HepG2 (cell line): ENCODE measurements around the gene PHF8. TPM values are rescaled to one million over a fixed set of nuclear protein-coding genes. Genes with fewer than 3 reads are reported as not detected.

Source experiments
- ATAC-seq: fragments of 200-7000 bp; cut with Tn5 transposase; 3 replicates; pipeline ENCODE4 v1.9.1; 2020; ENCODE audit warnings: mild to moderate bottlenecking, moderate library complexity
- BruUV-seq: library from RNA; stranded (reverse); fragments of 400-500 nt; replicated peaks from 2 replicates; lab custom pipeline; 2021; lab: Mats Ljungman, UMichigan
- CTCF ChIA-PET: fragments of 300-600 bp; formaldehyde crosslinking; extraction: SDS; loops from one replicate; lab custom pipeline; 2021; ENCODE audit warnings: low total read pairs, inconsistent platforms, low intra/inter-chr PET ratio; lab: Yijun Ruan, JAX
- POLR2A ChIA-PET: fragments of 350-600 bp; sonication (Branson Sonifier 250); formaldehyde crosslinking; loops from one replicate; lab custom pipeline; 2020; ENCODE audit warnings: antibody characterized with exemption, inconsistent platforms; lab: Yijun Ruan, JAX
- DNase-seq: peaks from one replicate; pipeline ENCODE4 v3.0.0-alpha.2; 2015; ENCODE audit warnings: low spot score
- FAIRE-seq: peaks from 3 replicates; lab custom pipeline; 2011; peaks lifted over from hg19 to GRCh38; lab: Jason Lieb, UNC
- H2AFZ ChIP-seq: one replicate; pipeline ENCODE4 v1.6.1; 2011; ENCODE audit warnings: low read length, inconsistent platforms
- H3K27ac ChIP-seq: fragments of 300-600 bp; 3 replicates; pipeline ENCODE4 v1.8.0; 2011; ENCODE audit warnings: mixed run types, mild to moderate bottlenecking, mixed read lengths, low read length, inconsistent platforms; ENCODE audit not compliant: insufficient read depth; ENCODE audit errors: extremely low read length
- H3K27me3 ChIP-seq, 2 experiments: fragments of 200-600 bp in 1 of 2; 2 replicates in 1 of 2; 3 replicates in 1 of 2; pipeline versions ENCODE4 v1.6.0 to v1.8.0; 2011; ENCODE audit warnings: low read length in 2 of 2, mild to moderate bottlenecking in 2 of 2, moderate library complexity in 2 of 2, inconsistent platforms in 1 of 2; ENCODE audit not compliant: insufficient read depth in 2 of 2, control insufficient read depth in 1 of 2
- H3K36me3 ChIP-seq, 2 experiments: fragments of 200-600 bp in 1 of 2; replicated peaks in 1 of 2; 2 replicates in 1 of 2; 3 replicates in 1 of 2; pipeline versions ENCODE4 v1.5.1 to v1.8.0; 2011; ENCODE audit warnings: low read length in 2 of 2, inconsistent platforms in 1 of 2; ENCODE audit not compliant: insufficient read depth in 2 of 2, control insufficient read depth in 1 of 2
- H3K4me1 ChIP-seq: 2 replicates; pipeline ENCODE4 v1.5.1; 2012; ENCODE audit warnings: low read length, inconsistent platforms; ENCODE audit not compliant: insufficient read depth
- H3K4me2 ChIP-seq: 2 replicates; pipeline ENCODE4 v1.6.0; 2011; ENCODE audit warnings: low read depth, low read length, inconsistent platforms
- H3K4me3 ChIP-seq, 3 experiments: fragments of 200-600 bp in 1 of 3; sonication (generic), shearing (Covaris generic) in 1 of 3; replicated peaks in 1 of 3; 2 replicates each; pipeline ENCODE4 v1.5.1; 2011 to 2016; ENCODE audit warnings: low read length in 3 of 3, inconsistent platforms in 2 of 3, low read depth in 2 of 3, mild to moderate bottlenecking in 2 of 3, control low read depth in 1 of 3, mixed read lengths in 1 of 3; ENCODE audit not compliant: insufficient read depth in 1 of 3
- H3K79me2 ChIP-seq: one replicate; pipeline ENCODE4 v1.6.1; 2011; ENCODE audit warnings: low read length, inconsistent platforms; ENCODE audit not compliant: insufficient read depth
- H3K9ac ChIP-seq: 2 replicates; pipeline ENCODE4 v1.6.0; 2011; ENCODE audit warnings: mild to moderate bottlenecking, low read depth, low read length, inconsistent platforms; ENCODE audit not compliant: insufficient read depth
- H3K9me3 ChIP-seq: 2 replicates; pipeline ENCODE4 v1.5.1; 2012; ENCODE audit warnings: mild to moderate bottlenecking, low read length
- H4K20me1 ChIP-seq: 2 replicates; pipeline ENCODE4 v1.6.0; 2011; ENCODE audit warnings: inconsistent platforms, mild to moderate bottlenecking, low read length, moderate library complexity; ENCODE audit not compliant: insufficient read depth
- MBD4 ChIP-seq: IDR thresholded peaks from 2 replicates; pipeline ENCODE4 v1.6.1; 2012; ENCODE audit warnings: low read length, inconsistent platforms, borderline replicate concordance
- NFYC ChIP-seq: IDR thresholded peaks from 2 replicates; pipeline ENCODE4 v1.6.1; 2016; ENCODE audit warnings: missing genetic modification reagents, missing compliant biosample characterization
- NONO ChIP-seq, 2 experiments: fragments of 450-650 bp in 1 of 2; sonication (generic) in 1 of 2; formaldehyde crosslinking in 1 of 2; IDR thresholded peaks in 1 of 2; conservative IDR thresholded peaks in 1 of 2; 2 replicates each; pipeline versions ENCODE4 v1.6.1 to v1.8.0; 2017 to 2022; ENCODE audit warnings: mild to moderate bottlenecking in 1 of 2, missing genetic modification reagents in 1 of 2, moderate library complexity in 1 of 2
- TEAD2 ChIP-seq: sonication (generic); formaldehyde crosslinking; IDR thresholded peaks from 2 replicates; pipeline ENCODE4 v1.9.0; 2021; ENCODE audit warnings: missing genetic modification reagents
- ZNF263 ChIP-seq: sonication (generic); formaldehyde crosslinking; IDR thresholded peaks from 2 replicates; pipeline ENCODE4 v1.4.0; 2020; ENCODE audit warnings: missing genetic modification reagents
- ZNF264 ChIP-seq: sonication (generic); formaldehyde crosslinking; IDR thresholded peaks from 2 replicates; pipeline ENCODE4 v1.4.0; 2020; ENCODE audit warnings: missing genetic modification reagents
- ZNF790 ChIP-seq: sonication (generic); formaldehyde crosslinking; IDR thresholded peaks from 2 replicates; pipeline ENCODE4 v1.8.0; 2022; ENCODE audit warnings: missing genetic modification reagents, mild to moderate bottlenecking, borderline replicate concordance
- ZXDC ChIP-seq: sonication (generic); formaldehyde crosslinking; IDR thresholded peaks from 2 replicates; pipeline ENCODE4 v1.5.0; 2020; ENCODE audit warnings: mild to moderate bottlenecking, missing genetic modification reagents
- WGBS: methylation state at CpG from one replicate; pipeline ENCODE4 v1.1.6; 2017; ENCODE audit warnings: low lambda C conversion rate; 5-methylcytosine and 5-hydroxymethylcytosine counted together
- in situ Hi-C: cut with HindIII; loops from 2 replicates; pipeline ENCODE4 v1.10.0; 2017; ENCODE audit warnings: low pct_unique_long_range_greater_than_20kb; ENCODE audit not compliant: extremely low pct_ligation_motif_present
- intact Hi-C: fragments of 100-400 bp; cut with micrococcal nuclease; formaldehyde crosslinking; loops from one replicate; pipeline ENCODE4 v1.10.0; 2022; ENCODE audit not compliant: unreplicated experiment
- polyA plus RNA-seq, 8 experiments: library from polyadenylated mRNA; depleted of rRNA in 3 of 8; stranded (reverse) in 7 of 8; unstranded in 1 of 8; fragments of >200 nt; fragmentation: Illumina TruSeq in 4 of 8; extraction: Trizol in 4 of 8; gene quantifications; 2 replicates each; pipeline versions ENCODE4 v1.2.1 to v1.2.3, GENCODE V29; 2011 to 2016; ENCODE audit warnings: low read depth in 4 of 8, missing spikeins in 1 of 8, mixed read lengths in 1 of 8; ENCODE audit not compliant: insufficient read depth in 1 of 8
- total RNA-seq, 5 experiments: library from RNA; depleted of rRNA; stranded (reverse); fragments of >200 nt; fragmentation: Illumina TruSeq; extraction: Trizol; gene quantifications; 2 replicates each; pipeline ENCODE4 v1.2.3, GENCODE V29; 2016; ENCODE audit warnings: low read depth in 1 of 5
- TF ChIP-seq, protein P1 (sequence below): sonication (generic); formaldehyde crosslinking; IDR thresholded peaks from 2 replicates; pipeline ENCODE4 v1.8.0; 2023; ENCODE audit warnings: mild to moderate bottlenecking, missing genetic modification reagents

PHF8 gene
- total and polyA plus RNA-seq, 2 of the 13 experiments (the other 11 are each of a cell fraction or from before 2014, with no cell fraction given): 15.5 to 19.1 TPM

- in situ Hi-C loops: no loop called here
- FAIRE-seq: no peak
- ChIA-PET CTCF (no interaction called here), POLR2A (no interaction called here)
- no TSS peak for BruUV-seq
- no peak for ATAC-seq
- no peaks in the 10 kb centered on the region for H3K9me3 ChIP-seq
- H3K4me1 ChIP-seq: no peaks in the 10 kb centered on the region
- no CpG with 5 or more reads among the region's 5 CpGs for WGBS
- no peaks in the 10 kb centered on the region for H3K79me2 ChIP-seq
- no peaks in the 10 kb centered on the region for H3K36me3 ChIP-seq
- H3K27ac ChIP-seq: no peak overlapping the region
- no peak overlapping the region for H3K4me3 ChIP-seq
- H3K27me3 ChIP-seq: no peaks in the 10 kb centered on the region; a peak in 1 of 5 replicates
- no peak overlapping the region for H2AFZ ChIP-seq
- H4K20me1 ChIP-seq: no peaks in the 10 kb centered on the region
- intact Hi-C loops: no loop called here
- DNase-seq: no peak
- no peak overlapping the region for H3K4me2 ChIP-seq
- no peak overlapping the region for H3K9ac ChIP-seq
- TF ChIP-seq NONO (IDR thresholded peaks at IDR 0.05) (no peak), NONO (CRISPR knock-in tag; conservative IDR thresholded peaks at IDR 0.05) (no peak), MBD4 (no peak), TEAD2 (no peak), ZXDC (CRISPR knock-in tag) (no peak), ZNF264 (CRISPR knock-in tag) (no peak), ZNF790 (CRISPR knock-in tag) (no peak), ZNF263 (CRISPR knock-in tag) (no peak), NFYC (CRISPR knock-in tag) (no peak)
- TF ChIP-seq, protein P1, sequence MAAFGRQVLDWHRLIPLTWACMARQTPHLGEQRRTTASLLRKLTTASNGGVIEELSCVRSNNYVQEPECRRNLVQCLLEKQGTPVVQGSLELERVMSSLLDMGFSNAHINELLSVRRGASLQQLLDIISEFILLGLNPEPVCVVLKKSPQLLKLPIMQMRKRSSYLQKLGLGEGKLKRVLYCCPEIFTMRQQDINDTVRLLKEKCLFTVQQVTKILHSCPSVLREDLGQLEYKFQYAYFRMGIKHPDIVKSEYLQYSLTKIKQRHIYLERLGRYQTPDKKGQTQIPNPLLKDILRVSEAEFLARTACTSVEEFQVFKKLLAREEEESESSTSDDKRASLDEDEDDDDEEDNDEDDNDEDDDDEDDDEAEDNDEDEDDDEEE (CRISPR knock-in tag): no peak
Measured at GRCh38 chrX:53900623-53901022, 143.7 kb downstream of the PHF8 start.
